ENCODE measurements around the gene AADACL4.

The AADACL4 gene

GRCh38 chr1:12613180-12613579, 30.7 kb upstream of the AADACL4 start:
- Histone ChIP-seq H4K20me1 (ENCODE audit: insufficient read depth, low read length) (no peaks in the 10 kb centered on the region), H3K27me3 (ENCODE audit: low read depth, low read length) (no peaks in the 10 kb centered on the region), H3K4me3 (ENCODE audit: low read length) (no peak overlapping the region), H3K9me3 (ENCODE audit: insufficient read depth, low read length) (no peaks in the 10 kb centered on the region), H3K79me2 (ENCODE audit: low read length) (no peaks in the 10 kb centered on the region), H3K36me3 (replicated peaks; ENCODE audit: low read depth, low read length) (no peaks in the 10 kb centered on the region), H3K4me2 (ENCODE audit: low read length) (no peak overlapping the region), H2AFZ (ENCODE audit: low read depth, low read length) (no peak overlapping the region), H3K4me1 (ENCODE audit: low read length) (peaks cover 8% of the 10 kb centered on the region), H3K9ac (ENCODE audit: low read length) (no peak overlapping the region), H3K27ac (ENCODE audit: low read length) (no peak overlapping the region)
- TF ChIP-seq CTCF (IDR thresholded peaks at IDR 0.05; ENCODE audit: low read depth, low read length) = no peak
- TF ChIP-seq EZH2phosphoT487 (IDR thresholded peaks at IDR 0.05; ENCODE audit: low read depth) = no peak

- Histone ChIP-seq H3K4me3 (ENCODE audit: low read length) (no peak overlapping the region), H3K4me2 (ENCODE audit: low read length) (no peak overlapping the region), H3K79me2 (ENCODE audit: low read length) (no peaks in the 10 kb centered on the region), H3K9ac (ENCODE audit: low read length) (no peak overlapping the region), H3K9me3 (ENCODE audit: insufficient read depth, low read length) (no peaks in the 10 kb centered on the region), H3K4me1 (ENCODE audit: low read length) (peaks cover 8% of the 10 kb centered on the region), H4K20me1 (ENCODE audit: insufficient read depth, low read length) (no peaks in the 10 kb centered on the region), H3K36me3 (replicated peaks; ENCODE audit: low read depth, low read length) (no peaks in the 10 kb centered on the region), H3K27me3 (ENCODE audit: low read depth, low read length) (no peaks in the 10 kb centered on the region), H3K27ac (ENCODE audit: low read length) (no peak overlapping the region), H2AFZ (ENCODE audit: low read depth, low read length) (no peak overlapping the region)
- TF ChIP-seq CTCF (IDR thresholded peaks at IDR 0.05; ENCODE audit: low read depth, low read length) = no peak
- TF ChIP-seq EZH2phosphoT487 (IDR thresholded peaks at IDR 0.05; ENCODE audit: low read depth) = no peak
Measured at GRCh38 chr1:12614402-12615158, 29.3 kb upstream of the AADACL4 start.

- TF ChIP-seq CTCF (IDR thresholded peaks at IDR 0.05; ENCODE audit: low read depth, low read length) (no peak), EZH2phosphoT487 (IDR thresholded peaks at IDR 0.05; ENCODE audit: low read depth) (no peak)
- Histone ChIP-seq H3K79me2 (ENCODE audit: low read length) (no peaks in the 10 kb centered on the region), H3K4me1 (ENCODE audit: low read length) (peaks cover 8% of the 10 kb centered on the region), H2AFZ (ENCODE audit: low read depth, low read length) (no peak overlapping the region), H4K20me1 (ENCODE audit: insufficient read depth, low read length) (no peaks in the 10 kb centered on the region), H3K4me3 (ENCODE audit: low read length) (no peak overlapping the region), H3K27me3 (ENCODE audit: low read depth, low read length) (no peaks in the 10 kb centered on the region), H3K27ac (ENCODE audit: low read length) (no peak overlapping the region), H3K36me3 (replicated peaks; ENCODE audit: low read depth, low read length) (no peaks in the 10 kb centered on the region), H3K4me2 (ENCODE audit: low read length) (no peak overlapping the region), H3K9me3 (ENCODE audit: insufficient read depth, low read length) (no peaks in the 10 kb centered on the region), H3K9ac (ENCODE audit: low read length) (no peak overlapping the region)
Measured at GRCh38 chr1:12615159-12615864, 28.6 kb upstream of the AADACL4 start.

GRCh38 chr1:12615865-12616708, 27.8 kb upstream of the AADACL4 start:
- H2AFZ ChIP-seq (ENCODE audit: low read depth, low read length) = no peak overlapping the region
- no peaks in the 10 kb centered on the region for H3K79me2 ChIP-seq (ENCODE audit: low read length)
- H3K4me2 ChIP-seq (ENCODE audit: low read length) = no peak overlapping the region
- no peaks in the 10 kb centered on the region for H3K9me3 ChIP-seq (ENCODE audit: insufficient read depth, low read length)
- H3K4me3 ChIP-seq (ENCODE audit: low read length) = no peak overlapping the region
- H4K20me1 ChIP-seq (ENCODE audit: insufficient read depth, low read length) = no peaks in the 10 kb centered on the region
- H3K27me3 ChIP-seq (ENCODE audit: low read depth, low read length) = no peaks in the 10 kb centered on the region
- no peak overlapping the region for H3K27ac ChIP-seq (ENCODE audit: low read length)
- H3K9ac ChIP-seq (ENCODE audit: low read length) = no peak overlapping the region
- no peaks in the 10 kb centered on the region for H3K36me3 ChIP-seq (replicated peaks; ENCODE audit: low read depth, low read length)
- TF ChIP-seq EZH2phosphoT487 (IDR thresholded peaks at IDR 0.05; ENCODE audit: low read depth) (no peak), CTCF (IDR thresholded peaks at IDR 0.05; ENCODE audit: low read depth, low read length) (no peak)
- peaks cover 8% of the 10 kb centered on the region for H3K4me1 ChIP-seq (ENCODE audit: low read length)

Data from OCI-LY3 (cell line).